Loucy (cell line): ENCODE results near the gene CISD1.

ENCODE experiments used
- CTCF ChIP-seq: fragments of 200-600 bp; sonication (generic); conservative IDR thresholded peaks from 2 replicates; pipeline ENCODE4 v1.5.1; 2014; ENCODE audit warnings: mild to moderate bottlenecking, antibody characterized with exemption, low read length
- EZH2phosphoT487 ChIP-seq: fragments of 200-600 bp; IDR thresholded peaks from 2 replicates; pipeline ENCODE4 v1.6.1; 2018; ENCODE audit warnings: antibody characterized with exemption, mild to moderate bottlenecking, moderate library complexity, borderline replicate concordance

GRCh38 chr10:58225654-58226053, 43.3 kb upstream of the CISD1 start:
- TF ChIP-seq CTCF = no peak
- TF ChIP-seq EZH2phosphoT487 = no peak
